Stimulated activated CD4-positive, alpha-beta T cell treated with anti-CD3 and anti-CD28 coated beads, Interleukin-1b, Interleukin-23, amount 100 ng/mL, for 4 hours (primary cell): Measurements from ENCODE around the gene PSME2.

ENCODE experiments used
- DNase-seq, 2 donors: peaks; one replicate each; pipeline ENCODE4 v3.0.0-alpha.2; 2020; ENCODE audit warnings: low read depth in 2 of 2

PSME2 gene

GRCh38 chr14:24179294-24179960 lies 33.0 kb upstream of the PSME2 start:
- no peak for DNase-seq

DNA sequence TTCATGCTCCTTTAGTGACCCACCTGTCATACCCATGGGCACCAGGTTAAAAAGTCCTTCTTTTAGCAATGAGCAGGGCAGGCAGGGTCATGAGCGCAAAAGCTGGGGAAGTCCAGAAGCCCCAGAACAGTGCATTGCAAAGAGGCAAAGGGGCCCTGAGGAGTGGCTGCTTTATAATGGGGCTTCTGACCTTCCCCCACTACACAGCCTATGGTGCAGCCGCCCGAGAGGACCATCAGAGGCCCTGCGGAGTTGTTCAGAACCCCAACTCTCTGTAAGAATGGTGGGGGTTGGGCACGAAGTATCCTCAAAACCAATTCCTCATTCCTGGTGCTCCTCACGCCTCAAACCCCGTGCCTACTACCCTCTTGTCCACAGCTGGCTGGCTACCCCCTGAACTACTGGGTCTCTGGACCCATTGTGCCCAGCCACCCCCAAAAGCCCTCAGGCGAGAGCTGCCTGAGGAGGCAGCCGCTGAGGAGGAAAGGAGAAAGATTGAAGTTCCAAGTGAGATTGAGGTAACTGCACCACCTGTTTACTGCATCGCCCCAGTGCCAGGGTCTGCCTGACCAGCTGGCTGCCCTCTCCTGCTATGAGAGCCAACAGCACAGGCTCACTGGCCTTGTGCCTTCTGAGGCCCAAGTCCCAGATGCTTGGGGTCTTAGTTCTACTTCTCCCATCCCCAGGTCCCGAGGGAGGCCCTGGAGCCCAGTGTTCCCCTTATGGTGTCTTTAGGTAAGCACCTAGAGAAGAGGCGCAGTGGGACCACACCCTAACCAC lies 32.2 kb upstream of the PSME2 start:
- DNase-seq = no peak

DNA sequence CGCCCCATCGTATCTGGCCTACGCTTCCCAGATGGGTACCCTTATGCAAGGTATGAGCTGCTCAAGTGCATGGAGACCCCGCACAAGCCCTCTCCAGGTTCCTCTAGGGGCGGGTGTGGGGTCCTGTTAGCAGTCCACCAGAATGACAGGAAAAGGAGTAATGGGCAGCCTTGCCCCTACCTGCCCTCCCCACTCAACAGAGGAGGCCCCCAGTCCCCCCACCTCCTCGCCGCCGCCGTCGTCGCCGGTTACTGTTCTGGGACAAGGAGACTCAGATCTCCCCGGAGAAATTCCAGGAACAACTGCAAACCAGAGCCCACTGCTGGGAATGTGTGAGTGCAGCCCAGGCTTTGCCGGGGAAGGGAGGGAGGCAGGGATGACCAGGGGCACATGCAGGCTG lies 31.5 kb upstream of the PSME2 start:
- no peak for DNase-seq

DNA sequence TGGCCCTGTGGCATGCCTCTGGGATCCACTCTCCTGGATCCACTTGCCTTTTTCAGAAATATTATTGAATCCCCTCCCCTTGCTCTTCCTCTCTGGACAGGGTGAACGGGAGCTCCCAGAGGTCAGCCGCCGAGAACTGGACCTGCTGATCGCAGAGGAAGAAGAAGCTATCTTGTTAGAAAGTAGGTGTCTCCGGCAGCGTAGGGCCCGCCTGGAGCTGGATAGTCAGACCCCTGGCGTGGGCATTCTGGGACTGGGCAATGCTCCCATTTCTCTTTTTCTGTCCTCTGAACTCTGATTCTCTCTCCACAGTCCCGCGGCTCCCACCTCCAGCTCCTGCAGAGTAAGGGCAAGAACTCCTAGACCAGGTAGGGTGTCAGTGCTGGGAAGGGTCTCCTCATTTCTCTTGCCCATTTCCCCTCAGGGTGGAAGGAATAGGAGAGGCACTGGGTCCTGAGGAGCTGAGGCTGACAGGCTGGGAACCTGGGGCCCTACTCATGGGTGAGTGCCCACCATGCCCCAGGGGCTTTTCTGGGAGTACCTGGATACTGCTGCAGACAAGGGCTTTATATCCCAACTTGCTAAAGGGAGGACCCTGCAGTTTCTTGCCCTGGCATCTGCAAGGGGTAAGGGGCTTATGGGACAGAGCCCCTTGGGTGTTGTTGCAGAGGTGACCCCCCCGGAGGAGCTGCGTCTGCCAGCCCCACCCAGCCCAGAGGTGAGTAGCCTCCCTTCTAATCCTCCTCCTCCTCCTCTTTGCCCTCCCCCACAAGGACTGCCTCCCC lies 30.8 kb upstream of the PSME2 start:
- no peak for DNase-seq

GRCh38 chr14:24176599-24176998 lies 30.2 kb upstream of the PSME2 start:
- no peak for DNase-seq

GRCh38 chr14:24172871-24173281 lies 26.5 kb upstream of the PSME2 start:
- no peak for DNase-seq

GRCh38 chr14:24172261-24172860 lies 26.0 kb upstream of the PSME2 start:
- DNase-seq = no peak

GRCh38 chr14:24171422-24172260 lies 25.2 kb upstream of the PSME2 start, which contains the start of gene REC8:
TSS of gene REC8 (plus strand) at chr14:24172080. CDS start at chr14:24172553, 473 bp downstream.
- DNase-seq = peak in 1 of 2 donors; percentile 46

GRCh38 chr14:24167469-24168114 lies 21.2 kb upstream of the PSME2 start:
- DNase-seq = no peak

DNA sequence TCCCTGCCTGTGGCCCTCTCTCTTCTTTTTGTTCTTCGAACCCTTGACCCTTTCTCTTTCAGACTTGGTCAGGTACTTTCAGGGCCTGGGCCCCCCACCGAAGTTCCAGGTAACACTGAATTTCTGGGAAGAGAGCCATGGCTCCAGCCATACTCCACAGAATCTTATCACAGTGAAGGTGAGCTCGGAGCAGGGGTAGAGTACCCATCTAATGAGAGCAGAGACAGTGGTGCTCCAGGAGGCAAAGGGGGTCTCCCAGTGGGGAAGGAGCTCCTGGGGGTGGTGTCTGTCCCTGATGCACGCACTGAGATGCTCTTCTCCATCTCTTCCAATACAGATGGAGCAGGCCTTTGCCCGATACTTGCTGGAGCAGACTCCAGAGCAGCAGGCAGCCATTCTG lies 19.4 kb upstream of the PSME2 start:
- DNase-seq = no peak

DNA sequence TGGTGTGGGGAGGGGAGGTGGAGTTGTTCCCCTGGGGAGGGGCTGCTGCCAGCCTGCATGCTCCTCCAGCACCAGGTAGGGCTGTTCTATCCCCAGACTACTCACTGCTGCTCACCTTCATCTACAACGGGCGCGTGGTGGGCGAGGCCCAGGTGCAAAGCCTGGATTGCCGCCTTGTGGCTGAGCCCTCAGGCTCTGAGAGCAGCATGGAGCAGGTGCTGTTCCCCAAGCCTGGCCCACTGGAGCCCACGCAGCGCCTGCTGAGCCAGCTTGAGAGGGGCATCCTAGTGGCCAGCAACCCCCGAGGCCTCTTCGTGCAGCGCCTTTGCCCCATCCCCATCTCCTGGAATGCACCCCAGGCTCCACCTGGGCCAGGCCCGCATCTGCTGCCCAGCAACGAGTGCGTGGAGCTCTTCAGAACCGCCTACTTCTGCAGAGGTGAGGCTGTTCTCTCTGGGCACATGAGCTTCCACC lies 18.1 kb upstream of the PSME2 start:
- DNase-seq = no peak

GRCh38 chr14:24162093-24162492 lies 15.7 kb upstream of the PSME2 start:
- DNase-seq = no peak

DNA sequence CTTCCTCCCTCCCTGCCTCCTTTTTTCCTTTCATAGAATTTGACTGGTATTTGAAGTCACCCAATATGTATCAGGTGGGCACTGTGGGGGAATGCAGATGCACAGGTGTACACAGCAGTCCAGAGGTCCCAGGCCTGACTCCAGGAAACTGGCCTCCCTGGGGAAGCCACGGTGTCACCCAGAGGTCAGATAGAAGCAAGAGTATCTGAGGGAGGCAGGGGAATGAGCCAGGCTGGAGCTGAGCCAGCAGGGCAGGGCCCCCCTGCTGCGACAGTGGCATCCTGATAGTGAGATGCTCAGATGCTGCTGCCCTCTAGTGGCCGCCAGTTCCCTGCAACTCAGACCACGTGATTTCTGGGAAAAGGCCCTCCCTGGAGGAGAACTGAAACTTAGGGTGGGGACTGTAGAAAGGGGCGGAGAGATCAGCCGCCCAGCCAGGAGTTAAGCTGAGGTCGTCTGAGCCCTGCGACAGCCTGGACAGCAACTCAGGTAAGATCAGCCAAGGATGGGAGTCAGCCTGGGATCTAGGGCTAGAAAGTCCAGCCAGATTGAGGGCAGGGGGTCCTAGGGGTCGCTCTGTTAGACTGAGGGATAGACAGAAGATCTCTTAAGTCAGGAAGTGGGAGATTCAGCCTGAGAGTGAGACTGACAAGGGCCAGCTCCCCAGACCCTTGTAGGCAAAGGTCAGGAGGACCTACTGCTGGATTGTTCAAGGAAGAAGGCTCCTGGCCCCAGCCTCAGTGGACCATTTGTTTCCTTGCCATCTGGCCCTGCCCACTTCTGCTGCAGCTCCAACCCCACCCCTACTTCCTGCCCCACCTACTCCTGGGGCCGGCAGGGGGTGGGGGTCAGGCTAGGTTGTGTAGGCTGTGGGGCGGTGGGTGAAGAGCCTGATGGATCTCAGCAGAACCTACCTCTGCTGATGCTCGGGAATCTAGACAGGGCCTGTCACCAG lies 14.7 kb upstream of the PSME2 start, which contains the start of gene IRF9:
Gene IRF9, plus strand, starts transcription at position 416 of the 955 bp plus-strand sequence. CDS start 880 bp downstream, outside the sequence.
- DNase-seq = peak; percentile 93 to 100

DNA sequence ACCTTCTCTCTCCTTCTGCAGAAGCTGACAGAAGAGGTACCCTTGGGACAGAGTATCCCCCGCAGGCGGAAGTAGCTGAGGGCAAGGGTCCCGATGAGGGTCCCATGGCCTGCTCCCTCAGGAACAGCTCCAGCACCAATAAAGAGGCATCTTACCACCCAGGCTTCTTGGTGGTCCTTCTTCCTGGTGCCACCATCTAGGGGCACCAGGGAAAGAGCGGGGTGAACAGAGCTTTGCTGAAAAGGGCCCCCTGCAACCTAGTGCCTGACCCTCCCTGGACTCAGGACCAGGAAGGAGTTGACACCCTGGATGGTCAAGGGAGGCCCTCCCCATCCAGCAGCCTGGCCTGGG lies 14.1 kb upstream of the PSME2 start:
- no peak for DNase-seq

GRCh38 chr14:24159777-24160498 lies 13.5 kb upstream of the PSME2 start:
- DNase-seq = no peak

DNA sequence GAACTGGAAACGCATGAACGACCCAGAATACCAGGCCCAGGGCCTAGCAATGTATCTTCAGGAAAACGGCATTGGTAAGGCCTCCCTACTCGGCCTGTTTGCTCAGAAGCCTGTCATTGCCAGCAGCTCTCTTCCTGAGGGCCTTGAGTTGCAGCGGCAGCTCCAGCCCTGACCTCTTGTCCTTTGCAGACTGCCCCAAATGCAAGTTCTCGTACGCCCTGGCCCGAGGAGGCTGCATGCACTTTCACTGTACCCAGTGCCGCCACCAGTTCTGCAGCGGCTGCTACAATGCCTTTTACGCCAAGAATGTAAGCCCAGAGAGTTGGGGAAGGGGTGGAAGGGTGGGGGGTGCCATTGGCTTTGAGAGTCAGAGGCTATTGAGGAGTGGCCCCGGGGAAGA lies 10.9 kb upstream of the PSME2 start:
- no peak for DNase-seq

DNA sequence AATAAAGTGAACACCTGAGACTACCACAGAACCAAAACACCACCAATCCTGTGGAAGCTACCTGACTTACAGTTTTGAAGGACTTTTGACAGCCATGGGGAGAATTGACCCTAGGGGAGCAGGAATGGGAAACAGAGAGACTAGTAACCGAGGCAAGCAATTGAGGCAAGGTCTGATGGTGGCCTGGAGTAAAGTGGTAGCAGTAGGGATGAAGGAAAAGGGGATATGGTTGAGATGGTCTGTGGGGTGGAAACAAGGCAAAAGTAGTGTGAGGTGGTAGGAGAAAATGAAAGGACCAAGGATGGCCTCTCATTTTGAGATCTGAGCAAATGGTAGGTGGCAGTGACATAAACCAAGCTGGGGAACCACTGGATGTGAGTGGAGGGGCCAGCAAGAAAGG lies 10.4 kb upstream of the PSME2 start:
- DNase-seq = no peak

GRCh38 chr14:24155100-24155499 lies 8.7 kb upstream of the PSME2 start:
- no peak for DNase-seq
